Measurements from ENCODE around the gene LAMB4.

The LAMB4 gene

DNA sequence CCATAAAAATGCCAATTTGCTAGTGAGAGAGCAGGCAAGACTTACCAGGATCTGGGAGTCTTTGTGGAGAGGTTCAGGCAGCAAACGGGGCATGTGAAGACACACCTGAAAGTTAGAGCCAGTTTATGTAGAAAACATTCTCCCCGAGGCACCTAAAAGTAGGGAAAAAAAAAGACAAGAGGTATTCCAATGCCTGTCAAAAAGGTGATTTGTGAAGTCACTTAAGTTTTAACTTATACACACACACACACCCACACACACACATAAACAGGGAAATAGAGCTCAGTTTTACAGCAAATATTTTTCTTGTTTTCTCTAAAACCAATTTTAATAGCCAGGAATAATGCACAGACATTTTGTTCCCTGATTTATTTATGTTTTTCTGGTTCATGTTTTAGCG is at the start of gene LAMB4:
TSS of gene LAMB4 (minus strand) at position 101 of the 400 bp plus-strand sequence. CDS start 7,197 bp downstream, outside the sequence.
- Histone ChIP-seq H4K20me1 (ENCODE audit: insufficient read depth, low read length) (no peaks in the 10 kb centered on the region), H3F3A (ENCODE audit: insufficient read depth, low read length) (no peaks in the 10 kb centered on the region)

DNA sequence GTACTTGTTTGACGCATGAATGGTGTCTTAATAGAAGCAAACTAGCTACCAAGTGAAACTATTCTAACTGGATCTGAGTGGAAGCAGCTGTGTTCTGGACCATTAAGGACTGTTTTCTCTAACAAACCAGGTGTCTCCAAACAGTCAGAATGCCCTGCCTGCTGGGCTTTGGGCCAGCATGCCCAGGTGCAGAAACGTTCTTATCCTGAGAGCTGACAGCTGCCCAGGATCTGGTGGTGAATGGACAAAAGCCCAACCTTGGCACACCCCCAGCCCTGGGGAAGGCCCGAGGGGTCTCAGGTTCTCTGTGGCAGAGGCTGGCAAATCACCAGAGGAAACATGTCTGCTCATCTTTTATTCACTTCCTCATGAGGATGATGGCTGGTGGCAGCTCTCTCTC is 48.2 kb upstream of the LAMB4 start:
- Histone ChIP-seq H3K79me2 (ENCODE audit: insufficient read depth, low read length) (no peaks in the 10 kb centered on the region), H3F3A (ENCODE audit: insufficient read depth, low read length) (no peaks in the 10 kb centered on the region), H3K36me3 (ENCODE audit: insufficient read depth, low read length) (no peaks in the 10 kb centered on the region), H3K9me3 (ENCODE audit: low read length) (no peaks in the 10 kb centered on the region), H3K4me3 (ENCODE audit: low read depth, low read length, poor library complexity, severe bottlenecking) (no peak overlapping the region), H3K27ac (ENCODE audit: low read depth, low read length, poor library complexity, severe bottlenecking) (no peak overlapping the region), H2AFZ (ENCODE audit: low read length) (no peak overlapping the region), H3K9me2 (ENCODE audit: low read depth, low read length) (no peaks in the 10 kb centered on the region), H3K9ac (ENCODE audit: low read length) (no peak overlapping the region), H3K4me2 (ENCODE audit: low read length) (no peak overlapping the region), H3K4me1 (ENCODE audit: insufficient read depth, low read length, severe bottlenecking) (no peaks in the 10 kb centered on the region), H3K27me3 (ENCODE audit: insufficient read depth, low read length) (no peaks in the 10 kb centered on the region), H4K20me1 (ENCODE audit: insufficient read depth, low read length) (no peaks in the 10 kb centered on the region)
- TF ChIP-seq CTCF (IDR thresholded peaks at IDR 0.05; ENCODE audit: low read length) (no peak), EZH2 (IDR thresholded peaks at IDR 0.05; ENCODE audit: borderline replicate concordance, low read length) (no peak)

More for the DNA sequence above, at the start of gene LAMB4:
- H2AFZ ChIP-seq (ENCODE audit: low read length), result no peak within 1 kb of the TSS
- H3K9me2 ChIP-seq (ENCODE audit: low read depth, low read length), result no peaks in the 10 kb centered on the region
- H3K79me2 ChIP-seq (ENCODE audit: insufficient read depth, low read length), result no peaks in the 10 kb centered on the region
- H3K9me3 ChIP-seq (ENCODE audit: low read length), result no peaks in the 10 kb centered on the region
- H3K9ac ChIP-seq (ENCODE audit: low read length), result no peak within 1 kb of the TSS
- H3K27ac ChIP-seq (ENCODE audit: low read depth, low read length, poor library complexity, severe bottlenecking), result no peak within 1 kb of the TSS
- no peak within 1 kb of the TSS for H3K4me3 ChIP-seq (ENCODE audit: low read depth, low read length, poor library complexity, severe bottlenecking)
- no peak for TF ChIP-seq EZH2 (IDR thresholded peaks at IDR 0.05; ENCODE audit: borderline replicate concordance, low read length)
- TF ChIP-seq CTCF (IDR thresholded peaks at IDR 0.05; ENCODE audit: low read length), result no peak
- H3K36me3 ChIP-seq (ENCODE audit: insufficient read depth, low read length), result no peaks in the 10 kb centered on the region
- peaks cover 4% of the 10 kb centered on the region for H3K4me1 ChIP-seq (ENCODE audit: insufficient read depth, low read length, severe bottlenecking)
- H3K4me2 ChIP-seq (ENCODE audit: low read length), result no peak within 1 kb of the TSS
- no peaks in the 10 kb centered on the region for H3K27me3 ChIP-seq (ENCODE audit: insufficient read depth, low read length)

- H3K79me2 ChIP-seq (ENCODE audit: insufficient read depth, low read length), result no peaks in the 10 kb centered on the region
- no peaks in the 10 kb centered on the region for H4K20me1 ChIP-seq (ENCODE audit: insufficient read depth, low read length)
- H3K36me3 ChIP-seq (ENCODE audit: insufficient read depth, low read length), result no peaks in the 10 kb centered on the region
- TF ChIP-seq EZH2 (IDR thresholded peaks at IDR 0.05; ENCODE audit: borderline replicate concordance, low read length) (no peak), CTCF (IDR thresholded peaks at IDR 0.05; ENCODE audit: low read length) (no peak)
- no peak overlapping the region for H2AFZ ChIP-seq (ENCODE audit: low read length)
- no peaks in the 10 kb centered on the region for H3K9me3 ChIP-seq (ENCODE audit: low read length)
- H3K9ac ChIP-seq (ENCODE audit: low read length), result no peak overlapping the region
- no peak overlapping the region for H3K4me2 ChIP-seq (ENCODE audit: low read length)
- H3K27ac ChIP-seq (ENCODE audit: low read depth, low read length, poor library complexity, severe bottlenecking), result no peak overlapping the region
- H3K4me1 ChIP-seq (ENCODE audit: insufficient read depth, low read length, severe bottlenecking), result no peaks in the 10 kb centered on the region
- H3K4me3 ChIP-seq (ENCODE audit: low read depth, low read length, poor library complexity, severe bottlenecking), result no peak overlapping the region
- no peaks in the 10 kb centered on the region for H3F3A ChIP-seq (ENCODE audit: insufficient read depth, low read length)
- H3K9me2 ChIP-seq (ENCODE audit: low read depth, low read length), result no peaks in the 10 kb centered on the region
- H3K27me3 ChIP-seq (ENCODE audit: insufficient read depth, low read length), result no peaks in the 10 kb centered on the region
Observed at GRCh38 chr7:108171164-108171563, 41.0 kb upstream of the LAMB4 start.

Measured in OCI-LY1 (cell line).